Spleen (tissue), 11 donors: ENCODE results near the gene FGR. TPM values are rescaled to one million over a fixed set of nuclear protein-coding genes. Genes with fewer than 3 reads are reported as not detected.
"Not testable (repeated sequence)": the region's sequence is repeated elsewhere in the genome, so short reads cannot be mapped to it uniquely, and the experiment has no call there.

Experiments used
- DNase-seq: peaks from one replicate; pipeline ENCODE4 v3.0.0-alpha.2; 2020
- H3K27ac ChIP-seq, 8 donors: fragments of 200-600 bp; sonication (generic) in 7 of 8; 1 replicate in 4 of 8; 2 replicates in 4 of 8; pipeline versions ENCODE4 v1.5.0 to v1.8.0; 2016 to 2021; ENCODE audit warnings: inconsistent platforms in 4 of 8, mild to moderate bottlenecking in 4 of 8, moderate library complexity in 1 of 8
- H3K27me3 ChIP-seq, 7 donors: fragments of 200-600 bp; sonication (generic) in 6 of 7; replicated peaks in 1 of 7; 1 replicate in 4 of 7; 2 replicates in 3 of 7; pipeline versions ENCODE4 v1.5.0 to v1.8.0; 2016 to 2021; ENCODE audit warnings: inconsistent platforms in 3 of 7, mild to moderate bottlenecking in 1 of 7
- H3K36me3 ChIP-seq, 6 donors: fragments of 200-600 bp; sonication (generic) in 5 of 6; 1 replicate in 4 of 6; 2 replicates in 2 of 6; pipeline versions ENCODE4 v1.5.0 to v1.8.0; 2016 to 2021; ENCODE audit warnings: inconsistent platforms in 2 of 6
- H3K4me1 ChIP-seq, 6 donors: fragments of 200-600 bp; sonication (generic) in 5 of 6; 1 replicate in 3 of 6; 2 replicates in 3 of 6; pipeline versions ENCODE4 v1.5.0 to v1.8.0; 2016 to 2021; ENCODE audit warnings: inconsistent platforms in 3 of 6
- H3K4me3 ChIP-seq, 8 donors: fragments of 200-600 bp; sonication (generic) in 7 of 8; 1 replicate in 4 of 8; 2 replicates in 4 of 8; pipeline versions ENCODE4 v1.5.0 to v1.8.0; 2016 to 2021; ENCODE audit warnings: inconsistent platforms in 4 of 8, mild to moderate bottlenecking in 4 of 8, moderate library complexity in 2 of 8
- H3K9me3 ChIP-seq, 8 donors: fragments of 200-600 bp; sonication (generic) in 7 of 8; 1 replicate in 4 of 8; 2 replicates in 4 of 8; pipeline versions ENCODE4 v1.5.0 to v1.8.0; 2016 to 2021; ENCODE audit warnings: inconsistent platforms in 4 of 8
- POLR2A ChIP-seq, 3 donors: fragments of 450-650 bp; IDR thresholded peaks; one replicate each; pipeline ENCODE4 v1.5.1; 2017; ENCODE audit warnings: antibody characterized with exemption in 3 of 3, mild to moderate bottlenecking in 1 of 3
- POLR2AphosphoS5 ChIP-seq, 3 donors: sonication (generic); formaldehyde crosslinking; IDR thresholded peaks; one replicate each; pipeline ENCODE4 v1.5.1; 2017; ENCODE audit warnings: antibody characterized with exemption in 3 of 3
- WGBS, 5 donors: extraction: QIAGEN DNeasy Blood & Tissue Kit in 3 of 5; methylation state at CpG; one replicate each; pipeline versions ENCODE4 v1.1.5 to v1.1.7; 2013 to 2018; 5-methylcytosine and 5-hydroxymethylcytosine counted together
- intact Hi-C: fragments of 100-400 bp; cut with DNase I; formaldehyde crosslinking; loops from one replicate; pipeline ENCODE4 v1.15.0; 2023; ENCODE audit warnings: low total_unique reads
- polyA plus RNA-seq, 3 donors: library from polyadenylated mRNA; stranded (reverse); fragments of 200-250 nt; gene quantifications; one replicate each; pipeline ENCODE4 v1.2.1, GENCODE V29; 2013
- total RNA-seq, 7 donors: library from RNA; depleted of rRNA in 3 of 7; stranded (reverse); fragments of >200 nt in 3 of 7; fragmentation: NEBNext Ultra II Directional in 4 of 7; extraction: Animal tissue kit (Norgen Biotek cat#: 25700) in 4 of 7; gene quantifications; one replicate each; pipeline versions ENCODE4 v1.1.0 to v1.2.1, GENCODE V29; 2016 to 2021
- TF ChIP-seq, protein P1 (sequence below), 11 experiments: fragments of 200-600 bp in 7 of 11; fragments of 450-650 bp in 4 of 11; sonication (generic) in 4 of 11; IDR thresholded peaks in 8 of 11; conservative IDR thresholded peaks in 3 of 11; 1 replicate in 7 of 11; 2 replicates in 4 of 11; pipeline versions ENCODE4 v1.4.0 to v1.8.0; 2016 to 2021; ENCODE audit warnings: antibody characterized with exemption in 11 of 11, inconsistent platforms in 4 of 11, mild to moderate bottlenecking in 1 of 11
- donor health status: healthy with polysubstance abuse.
- donor health status: DM: no; HTN: no; CAD: no; lungs with moderate emphysema.
- donor health status: DM: no; HTN: no; CAD: no.
- donor health status: Bipolar disorder and iron deficiency.
- donor health status: healthy.
- donor health status: DM: no; HTN: no; CAD: no.
- donor health status: DM: yes; HTN: yes; CAD: no.

The FGR gene
- total and polyA plus RNA-seq, 10 donors, result 44.7 to 249 (median 121) TPM

DNA sequence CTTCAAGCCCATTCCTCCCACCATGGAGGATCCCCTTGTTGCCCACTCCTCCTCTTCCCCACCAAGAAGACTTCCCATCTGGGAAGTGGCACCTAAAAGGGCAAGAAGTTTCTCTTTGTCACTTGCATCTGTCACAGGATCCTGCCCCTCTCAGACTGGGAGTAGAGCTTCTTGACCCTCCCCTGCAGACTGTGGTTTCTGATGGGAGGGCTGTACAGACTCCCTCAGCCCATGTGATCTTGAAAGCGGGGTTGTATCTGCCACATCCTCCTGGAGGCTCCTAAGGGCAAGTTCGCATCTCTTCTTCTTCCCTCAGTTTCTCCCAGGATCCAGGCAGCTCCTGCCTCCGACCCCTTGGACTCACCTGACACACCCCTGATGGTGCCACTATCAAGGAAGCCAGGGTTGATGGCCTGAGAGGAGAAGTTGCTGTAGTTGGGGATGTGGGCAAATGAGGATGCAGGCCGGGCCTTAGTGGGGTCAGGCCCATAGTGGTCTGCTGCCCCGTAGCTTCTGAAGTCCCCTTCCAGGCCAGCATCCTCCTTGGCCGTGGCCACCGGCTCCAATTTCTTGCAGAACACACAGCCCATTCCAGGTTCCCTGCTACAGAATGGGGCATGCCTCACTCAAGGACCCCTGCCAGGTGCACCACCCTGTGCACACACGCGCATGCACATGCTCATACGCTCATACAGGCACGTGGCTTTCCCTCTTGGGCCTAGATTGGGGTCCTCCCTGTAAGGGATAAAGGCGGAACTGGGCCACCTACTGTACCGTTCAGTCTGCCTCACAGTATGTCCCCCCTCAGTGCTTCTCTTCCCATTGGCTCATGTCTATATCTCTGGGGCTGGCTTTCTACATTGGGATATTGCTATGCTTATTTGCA is 11.4 kb downstream of the FGR start:
- Histone ChIP-seq H3K27me3 (no peaks in the 10 kb centered on the region), H3K4me1 (peaks cover 33 to 100% (median 99%) of the 10 kb centered on the region in 6 donors), H3K36me3 (peaks cover 0 to 61% (median 0%) of the 10 kb centered on the region in 6 donors), H3K27ac (peak overlapping the region in 7 of 8 donors; percentile 9 to 98 (median 89)), H3K9me3 (no peaks in the 10 kb centered on the region), H3K4me3 (peak overlapping the region in 1 of 8 donors; percentile 66)
- no peak for DNase-seq
- WGBS, 5 donors, result 71 to 82% (median 74%) methylated on average over 11 to 13 of the region's 13 CpGs
- TF ChIP-seq POLR2A (IDR thresholded peaks at IDR 0.05), result no peak
- TF ChIP-seq, protein P1, sequence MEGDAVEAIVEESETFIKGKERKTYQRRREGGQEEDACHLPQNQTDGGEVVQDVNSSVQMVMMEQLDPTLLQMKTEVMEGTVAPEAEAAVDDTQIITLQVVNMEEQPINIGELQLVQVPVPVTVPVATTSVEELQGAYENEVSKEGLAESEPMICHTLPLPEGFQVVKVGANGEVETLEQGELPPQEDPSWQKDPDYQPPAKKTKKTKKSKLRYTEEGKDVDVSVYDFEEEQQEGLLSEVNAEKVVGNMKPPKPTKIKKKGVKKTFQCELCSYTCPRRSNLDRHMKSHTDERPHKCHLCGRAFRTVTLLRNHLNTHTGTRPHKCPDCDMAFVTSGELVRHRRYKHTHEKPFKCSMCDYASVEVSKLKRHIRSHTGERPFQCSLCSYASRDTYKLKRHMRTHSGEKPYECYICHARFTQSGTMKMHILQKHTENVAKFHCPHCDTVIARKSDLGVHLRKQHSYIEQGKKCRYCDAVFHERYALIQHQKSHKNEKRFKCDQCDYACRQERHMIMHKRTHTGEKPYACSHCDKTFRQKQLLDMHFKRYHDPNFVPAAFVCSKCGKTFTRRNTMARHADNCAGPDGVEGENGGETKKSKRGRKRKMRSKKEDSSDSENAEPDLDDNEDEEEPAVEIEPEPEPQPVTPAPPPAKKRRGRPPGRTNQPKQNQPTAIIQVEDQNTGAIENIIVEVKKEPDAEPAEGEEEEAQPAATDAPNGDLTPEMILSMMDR (IDR thresholded peaks at IDR 0.05 in 8 of 11, conservative IDR thresholded peaks at IDR 0.05 in 3 of 11), result no peak
- peak in 1 of 3 donors; percentile 28 for TF ChIP-seq POLR2AphosphoS5 (IDR thresholded peaks at IDR 0.05)
- intact Hi-C loops, result no loop called here

- H3K4me1 ChIP-seq, result peaks cover 34 to 100% (median 99%) of the 10 kb centered on the region in 6 donors
- no peak for DNase-seq
- H3K9me3 ChIP-seq, result no peaks in the 10 kb centered on the region
- peak overlapping the region in 1 of 8 donors; percentile 66 for H3K4me3 ChIP-seq
- TF ChIP-seq, protein P1 (IDR thresholded peaks at IDR 0.05 in 8 of 11, conservative IDR thresholded peaks at IDR 0.05 in 3 of 11), result no peak
- no peak for TF ChIP-seq POLR2A (IDR thresholded peaks at IDR 0.05)
- peak in 1 of 3 donors; percentile 29 for TF ChIP-seq POLR2AphosphoS5 (IDR thresholded peaks at IDR 0.05)
- 48 to 77% (median 56%) methylated on average over 4 of the region's 4 CpGs for WGBS, 5 donors
- peaks cover 0 to 68% (median 0%) of the 10 kb centered on the region in 6 donors for H3K36me3 ChIP-seq
- intact Hi-C loops, result no loop called here
- H3K27me3 ChIP-seq, result no peaks in the 10 kb centered on the region
- H3K27ac ChIP-seq, result peak overlapping the region in 6 of 8 donors; percentile 9 to 98 (median 92)
Observed at GRCh38 chr1:27622828-27623227, 12.2 kb downstream of the FGR start.

DNA sequence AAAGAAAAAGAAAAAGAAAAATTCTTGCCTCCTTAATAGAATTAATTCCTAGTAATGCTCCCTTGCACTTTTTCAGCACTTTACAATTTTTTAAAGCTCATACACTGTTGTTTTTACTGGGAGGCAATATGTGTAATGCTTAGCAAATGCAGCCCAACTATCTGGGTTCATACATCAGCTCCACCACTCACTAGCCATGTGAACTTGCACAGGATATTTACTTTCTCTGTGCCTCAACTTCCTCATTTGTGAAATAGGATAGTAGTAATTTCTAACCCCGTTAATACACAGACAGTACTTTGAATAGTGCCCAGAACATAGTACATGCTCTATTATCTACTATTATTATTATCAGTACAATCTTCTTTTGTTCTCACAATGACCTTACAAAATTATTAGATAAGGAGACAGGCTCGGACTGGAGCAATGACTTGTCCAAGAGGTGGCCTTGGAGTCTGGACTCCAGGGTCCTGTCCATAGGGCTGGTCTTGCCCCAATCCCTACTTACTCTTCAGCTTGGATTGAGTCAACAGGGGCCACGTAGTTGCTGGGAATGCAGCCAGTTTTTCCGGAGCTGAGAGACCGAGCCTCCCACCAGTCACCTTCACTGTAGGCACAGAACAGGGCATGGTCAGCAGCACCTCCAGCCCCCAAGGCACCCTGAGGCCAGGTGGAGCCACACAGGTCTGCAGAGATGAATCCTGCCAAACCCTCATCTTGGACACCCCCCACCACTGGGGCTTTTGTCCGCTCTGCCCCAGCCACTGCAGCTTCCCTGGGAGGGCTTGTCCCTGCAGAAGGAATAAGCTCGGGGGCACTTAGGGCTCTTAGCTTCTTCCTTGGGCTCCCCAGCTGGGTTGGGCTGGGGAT is 13.7 kb downstream of the FGR start:
- TF ChIP-seq POLR2AphosphoS5 (IDR thresholded peaks at IDR 0.05) (peak in 1 of 3 donors; percentile 53), POLR2A (IDR thresholded peaks at IDR 0.05) (no peak)
- Histone ChIP-seq H3K27ac (peak overlapping the region in 5 of 8 donors; percentile 26 to 98 (median 95)), H3K4me1 (peaks cover 43 to 100% (median 98%) of the 10 kb centered on the region in 6 donors), H3K36me3 (peaks cover 0 to 84% (median 9%) of the 10 kb centered on the region in 6 donors), H3K27me3 (no peaks in the 10 kb centered on the region), H3K4me3 (peak overlapping the region in 1 of 8 donors; percentile 30), H3K9me3 (no peaks in the 10 kb centered on the region)
- no peak for DNase-seq
- intact Hi-C loops, result no loop called here
- WGBS, 5 donors, result 57 to 77% (median 61%) methylated on average over 5 to 7 of the region's 7 CpGs

DNA sequence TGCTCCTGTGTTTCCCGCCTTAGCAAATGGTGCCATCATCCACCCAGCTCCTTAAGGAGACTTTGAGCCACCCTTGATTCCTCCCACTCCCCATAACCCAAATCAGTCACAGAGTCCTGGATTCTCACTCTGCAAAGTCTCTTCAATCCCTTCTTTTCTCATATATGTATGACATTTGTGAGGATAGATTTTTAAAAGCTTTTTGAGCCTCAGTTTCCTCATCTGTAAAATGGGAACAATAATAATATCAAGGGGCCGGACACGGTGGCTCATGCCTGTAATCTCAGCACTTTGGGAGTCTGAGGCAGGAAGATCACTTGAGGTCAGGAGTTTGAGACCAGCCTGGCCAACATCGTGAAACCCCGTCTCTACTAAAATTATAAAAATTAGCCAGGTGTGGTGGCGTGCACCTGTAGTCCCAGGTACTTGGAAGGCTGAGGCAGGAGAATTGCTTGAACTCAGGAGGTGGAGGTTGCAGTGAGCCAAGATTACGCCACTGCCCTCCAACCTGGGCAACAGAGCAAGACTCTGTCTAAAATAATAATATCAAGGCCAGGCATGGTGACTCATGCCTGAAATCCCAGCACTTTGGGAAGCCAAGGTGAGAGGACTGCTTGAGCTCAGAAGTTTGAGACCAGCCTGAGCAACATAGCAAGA is 15.1 kb downstream of the FGR start:
- intact Hi-C loops, H3K4me3 ChIP-seq, H3K27me3 ChIP-seq, DNase-seq, H3K9me3 ChIP-seq: not testable (repeated sequence)
- peaks cover 0 to 98% (median 22%) of the 10 kb centered on the region in 6 donors for H3K36me3 ChIP-seq
- WGBS, 5 donors, result 91 to 100% (median 95%) methylated on average over 7 of the region's 7 CpGs
- H3K4me1 ChIP-seq, result peaks cover 33 to 100% (median 96%) of the 10 kb centered on the region in 6 donors
- peak overlapping the region in 4 of 8 donors; percentile 61 to 98 (median 86) for H3K27ac ChIP-seq
